Neural progenitor cell (in vitro differentiated cells): ENCODE results near the gene TRHDE. TPM values are rescaled to one million over a fixed set of nuclear protein-coding genes. Genes with fewer than 3 reads are reported as not detected.

Experiments used
- DNase-seq: peaks from one replicate; pipeline ENCODE4 v3.0.0-alpha.2; 2016; ENCODE audit warnings: low spot score
- H2AFZ ChIP-seq: fragments of 200-600 bp; sonication (generic); replicated peaks from 2 replicates; pipeline ENCODE4 v1.6.1; 2016; ENCODE audit warnings: antibody characterized with exemption
- H3F3A ChIP-seq: fragments of 200-600 bp; sonication (generic); 2 replicates; pipeline ENCODE4 v1.6.1; 2016; ENCODE audit warnings: antibody characterized with exemption, low read depth
- H3K27ac ChIP-seq: fragments of 200-600 bp; sonication (generic); 2 replicates; pipeline ENCODE4 v1.5.1; 2016; ENCODE audit warnings: mild to moderate bottlenecking
- H3K27me3 ChIP-seq: fragments of 200-600 bp; sonication (generic); 2 replicates; pipeline ENCODE4 v1.6.1; 2016; ENCODE audit warnings: mild to moderate bottlenecking, moderate library complexity
- H3K36me3 ChIP-seq: fragments of 200-600 bp; sonication (generic); 2 replicates; pipeline ENCODE4 v1.5.1; 2016
- H3K4me1 ChIP-seq: fragments of 200-600 bp; sonication (generic); 2 replicates; pipeline ENCODE4 v1.6.1; 2016; ENCODE audit warnings: mixed run types
- H3K4me2 ChIP-seq: fragments of 200-600 bp; sonication (generic); 2 replicates; pipeline ENCODE4 v1.6.1; 2016
- H3K4me3 ChIP-seq: fragments of 200-600 bp; sonication (generic); 2 replicates; pipeline ENCODE4 v1.5.1; 2016
- H3K79me2 ChIP-seq: fragments of 200-600 bp; sonication (generic); 2 replicates; pipeline ENCODE4 v1.6.1; 2016; ENCODE audit warnings: low read depth
- H3K9ac ChIP-seq: fragments of 200-600 bp; sonication (generic); 2 replicates; pipeline ENCODE4 v1.6.1; 2016
- H3K9me3 ChIP-seq: fragments of 200-600 bp; sonication (generic); 2 replicates; pipeline ENCODE4 v1.5.1; 2016; ENCODE audit warnings: low read depth
- H4K20me1 ChIP-seq: fragments of 200-600 bp; sonication (generic); 2 replicates; pipeline ENCODE4 v1.6.1; 2016; ENCODE audit warnings: low read depth
- H3K27ac Mint-ChIP-seq: 3 replicates; pipeline ENCODE4 v1.8.0; 2021; ENCODE audit warnings: mixed read lengths
- H3K27me3 Mint-ChIP-seq: 2 replicates; pipeline ENCODE4 v1.8.0; 2022; ENCODE audit warnings: low read depth, mild to moderate bottlenecking, inconsistent platforms, moderate library complexity, mixed read lengths; ENCODE audit not compliant: insufficient read depth
- H3K36me3 Mint-ChIP-seq: 3 replicates; pipeline ENCODE4 v1.8.0; 2021; ENCODE audit warnings: mixed read lengths
- H3K4me1 Mint-ChIP-seq: 3 replicates; pipeline ENCODE4 v1.8.0; 2021; ENCODE audit warnings: mixed read lengths
- H3K4me3 Mint-ChIP-seq: 3 replicates; pipeline ENCODE4 v1.8.0; 2021; ENCODE audit warnings: mild to moderate bottlenecking, moderate library complexity, mixed read lengths
- H3K9me3 Mint-ChIP-seq: 3 replicates; pipeline ENCODE4 v1.8.0; 2020; ENCODE audit warnings: mixed read lengths
- CTCF ChIP-seq: fragments of 200-600 bp; sonication (generic); IDR thresholded peaks from 2 replicates; pipeline ENCODE4 v1.5.1; 2017; ENCODE audit warnings: antibody characterized with exemption, mild to moderate bottlenecking
- EZH2 ChIP-seq: fragments of 200-600 bp; sonication (generic); IDR thresholded peaks from 2 replicates; pipeline ENCODE4 v1.6.1; 2017; ENCODE audit warnings: antibody characterized with exemption, mild to moderate bottlenecking, moderate library complexity
- EZH2phosphoT487 ChIP-seq: fragments of 200-600 bp; sonication (generic); IDR thresholded peaks from 2 replicates; pipeline ENCODE4 v1.6.1; 2017; ENCODE audit warnings: antibody characterized with exemption
- total RNA-seq: library from RNA; depleted of rRNA; stranded (reverse); fragments of >200 nt; gene quantifications from 2 replicates; pipeline ENCODE4 v1.2.3, GENCODE V29; 2015; ENCODE audit warnings: low replicate concordance

The TRHDE gene
- total RNA-seq, 1 donor from 2014 or later: 4.5 TPM

GRCh38 chr12:72602581-72602980 lies 330.4 kb downstream of the TRHDE start:
- no peak overlapping the region for H2AFZ ChIP-seq
- no peak overlapping the region for H3K27ac ChIP-seq
- Mint-ChIP-seq H3K4me1 (no peaks in the 10 kb centered on the region), H3K27me3 (no peaks in the 10 kb centered on the region), H3K9me3 (peaks cover 33% of the 10 kb centered on the region), H3K4me3 (no peak overlapping the region), H3K36me3 (no peaks in the 10 kb centered on the region), H3K27ac (no peak overlapping the region)
- H3K4me1 ChIP-seq: no peaks in the 10 kb centered on the region
- no peak for DNase-seq
- H3K4me3 ChIP-seq: no peak overlapping the region
- peaks cover 10% of the 10 kb centered on the region for H3K36me3 ChIP-seq
- H3F3A ChIP-seq: no peaks in the 10 kb centered on the region
- TF ChIP-seq EZH2: no peak
- no peak for TF ChIP-seq EZH2phosphoT487
- no peak for TF ChIP-seq CTCF
- peaks cover 17% of the 10 kb centered on the region for H3K9me3 ChIP-seq
- H3K4me2 ChIP-seq: no peak overlapping the region
- no peaks in the 10 kb centered on the region for H3K27me3 ChIP-seq
- H4K20me1 ChIP-seq: no peaks in the 10 kb centered on the region
- H3K79me2 ChIP-seq: no peaks in the 10 kb centered on the region
- H3K9ac ChIP-seq: no peak overlapping the region

- no peak overlapping the region for H3K4me3 Mint-ChIP-seq
- no peak overlapping the region for H3K27ac ChIP-seq
- H3K27me3 ChIP-seq: no peaks in the 10 kb centered on the region
- H3K4me1 Mint-ChIP-seq: peaks cover 9% of the 10 kb centered on the region
- no peak overlapping the region for H3K9ac ChIP-seq
- H3K79me2 ChIP-seq: no peaks in the 10 kb centered on the region
- no peaks in the 10 kb centered on the region for H3K27me3 Mint-ChIP-seq
- H3K4me3 ChIP-seq: no peak overlapping the region
- H3K36me3 ChIP-seq: peaks cover 6% of the 10 kb centered on the region
- no peak for DNase-seq
- no peaks in the 10 kb centered on the region for H3K9me3 ChIP-seq
- H4K20me1 ChIP-seq: no peaks in the 10 kb centered on the region
- H2AFZ ChIP-seq: no peak overlapping the region
- no peak overlapping the region for H3K27ac Mint-ChIP-seq
- no peaks in the 10 kb centered on the region for H3F3A ChIP-seq
- H3K9me3 Mint-ChIP-seq: peaks cover 13% of the 10 kb centered on the region
- no peak overlapping the region for H3K4me2 ChIP-seq
- no peaks in the 10 kb centered on the region for H3K36me3 Mint-ChIP-seq
- no peaks in the 10 kb centered on the region for H3K4me1 ChIP-seq
- no peak for TF ChIP-seq EZH2phosphoT487
Observed at GRCh38 chr12:72605975-72606374, 333.8 kb downstream of the TRHDE start.

- Mint-ChIP-seq H3K4me1 (peaks cover 29% of the 10 kb centered on the region), H3K4me3 (no peak overlapping the region)
- peaks cover 8% of the 10 kb centered on the region for H3K4me1 ChIP-seq
Observed at GRCh38 chr12:72610342-72610741, 338.2 kb downstream of the TRHDE start.

More at GRCh38 chr12:72610342-72610741, 338.2 kb downstream of the TRHDE start:
- H3K9me3 ChIP-seq: no peaks in the 10 kb centered on the region
- H3K9me3 Mint-ChIP-seq: no peaks in the 10 kb centered on the region
- no peaks in the 10 kb centered on the region for H3F3A ChIP-seq
- H2AFZ ChIP-seq: peak overlapping the region; percentile 34
- H3K27ac Mint-ChIP-seq: no peak overlapping the region
- no peak overlapping the region for H3K4me3 ChIP-seq
- H3K27me3 Mint-ChIP-seq: peaks cover 3% of the 10 kb centered on the region
- no peak for TF ChIP-seq EZH2phosphoT487
- no peak for TF ChIP-seq CTCF
- TF ChIP-seq EZH2: no peak
- no peaks in the 10 kb centered on the region for H3K79me2 ChIP-seq
- peaks cover 3% of the 10 kb centered on the region for H3K36me3 ChIP-seq
- no peak overlapping the region for H3K4me2 ChIP-seq
- H3K36me3 Mint-ChIP-seq: peaks cover 1% of the 10 kb centered on the region
- no peaks in the 10 kb centered on the region for H3K27me3 ChIP-seq
- no peaks in the 10 kb centered on the region for H4K20me1 ChIP-seq
- no peak for DNase-seq
- H3K27ac ChIP-seq: no peak overlapping the region
- no peak overlapping the region for H3K9ac ChIP-seq
